HepG2 (cell line): ENCODE results near the gene SIX5. TPM values are rescaled to one million over a fixed set of nuclear protein-coding genes. Genes with fewer than 3 reads are reported as not detected.

Source experiments
- ARNT ChIP-seq: fragments of 450-650 bp; IDR thresholded peaks from 2 replicates; pipeline ENCODE4 v1.6.1; 2017
- ETV5 ChIP-seq: IDR thresholded peaks from 2 replicates; pipeline ENCODE4 v1.6.1; 2018; ENCODE audit warnings: missing biosample characterization, missing genetic modification reagents, inconsistent platforms, borderline replicate concordance
- MIER2 ChIP-seq: IDR thresholded peaks from 2 replicates; pipeline ENCODE4 v1.6.1; 2016; ENCODE audit warnings: missing biosample characterization, missing genetic modification reagents
- SKI ChIP-seq: fragments of 450-650 bp; IDR thresholded peaks from one replicate; pipeline ENCODE4 v1.6.1; 2018; ENCODE audit warnings: mild to moderate bottlenecking; ENCODE audit not compliant: partially characterized antibody
- SP140L ChIP-seq: sonication (generic); formaldehyde crosslinking; IDR thresholded peaks from 2 replicates; pipeline ENCODE4 v1.4.0; 2020; ENCODE audit warnings: missing genetic modification reagents, borderline replicate concordance
- SRSF9 ChIP-seq: fragments of 200-400 bp; formaldehyde crosslinking; IDR thresholded peaks from 2 replicates; pipeline ENCODE4 v1.6.1; 2018; ENCODE audit warnings: borderline replicate concordance, mild to moderate bottlenecking, low read depth, low read length; ENCODE audit not compliant: insufficient read depth, poor library complexity, severe bottlenecking
- THYN1 ChIP-seq: sonication (generic); formaldehyde crosslinking; IDR thresholded peaks from 2 replicates; pipeline ENCODE4 v1.8.1; 2023; ENCODE audit warnings: low read depth, mild to moderate bottlenecking, moderate library complexity, missing genetic modification reagents, borderline replicate concordance
- ZBTB38 ChIP-seq: sonication (generic); formaldehyde crosslinking; IDR thresholded peaks from 2 replicates; pipeline ENCODE4 v1.5.1; 2020; ENCODE audit warnings: mild to moderate bottlenecking, missing genetic modification reagents
- ZFP90 ChIP-seq: sonication (generic); formaldehyde crosslinking; IDR thresholded peaks from 2 replicates; pipeline ENCODE4 v1.8.0; 2022; ENCODE audit warnings: missing genetic modification reagents, mild to moderate bottlenecking, inconsistent platforms, borderline replicate concordance
- ZNF282 ChIP-seq: fragments of 450-650 bp; IDR thresholded peaks from 2 replicates; pipeline ENCODE4 v1.6.1; 2018; ENCODE audit not compliant: partially characterized antibody
- ZNF781 ChIP-seq: sonication (generic); formaldehyde crosslinking; IDR thresholded peaks from 2 replicates; pipeline ENCODE4 v1.5.1; 2020; ENCODE audit warnings: borderline replicate concordance, mild to moderate bottlenecking, missing genetic modification reagents; ENCODE audit errors: not compliant biosample characterization
- ZNF891 ChIP-seq: sonication (generic); formaldehyde crosslinking; IDR thresholded peaks from 2 replicates; pipeline ENCODE4 v1.5.0; 2020; ENCODE audit warnings: mild to moderate bottlenecking, missing genetic modification reagents
- polyA plus RNA-seq, 8 experiments: library from polyadenylated mRNA; depleted of rRNA in 3 of 8; stranded (reverse) in 7 of 8; unstranded in 1 of 8; fragments of >200 nt; fragmentation: Illumina TruSeq in 4 of 8; extraction: Trizol in 4 of 8; gene quantifications; 2 replicates each; pipeline versions ENCODE4 v1.2.1 to v1.2.3, GENCODE V29; 2011 to 2016; ENCODE audit warnings: low read depth in 4 of 8, missing spikeins in 1 of 8, mixed read lengths in 1 of 8; ENCODE audit not compliant: insufficient read depth in 1 of 8
- total RNA-seq, 5 experiments: library from RNA; depleted of rRNA; stranded (reverse); fragments of >200 nt; fragmentation: Illumina TruSeq; extraction: Trizol; gene quantifications; 2 replicates each; pipeline ENCODE4 v1.2.3, GENCODE V29; 2016; ENCODE audit warnings: low read depth in 1 of 5
- TF ChIP-seq, protein P1 (sequence below): sonication (generic); formaldehyde crosslinking; IDR thresholded peaks from 2 replicates; pipeline ENCODE4 v1.4.0; 2020; ENCODE audit warnings: missing genetic modification reagents
- TF ChIP-seq, protein P2 (sequence below): sonication (generic); formaldehyde crosslinking; IDR thresholded peaks from 2 replicates; pipeline ENCODE4 v1.8.1; 2023; ENCODE audit warnings: mild to moderate bottlenecking, moderate library complexity, missing genetic modification reagents
- TF ChIP-seq, protein P3 (sequence below): sonication (generic); formaldehyde crosslinking; IDR thresholded peaks from 2 replicates; pipeline ENCODE4 v1.4.0; 2020; ENCODE audit warnings: low read depth, mild to moderate bottlenecking, missing genetic modification reagents
- TF ChIP-seq, protein P4 (sequence below): sonication (generic); formaldehyde crosslinking; conservative IDR thresholded peaks from 2 replicates; pipeline ENCODE4 v1.4.0; 2020; ENCODE audit warnings: missing genetic modification reagents
- TF ChIP-seq, protein P5 (sequence below): sonication (generic); formaldehyde crosslinking; IDR thresholded peaks from 2 replicates; pipeline ENCODE4 v1.9.0; 2021; ENCODE audit warnings: missing genetic modification reagents, borderline replicate concordance
- TF ChIP-seq, protein P6 (sequence below): sonication (generic); formaldehyde crosslinking; IDR thresholded peaks from 2 replicates; pipeline ENCODE4 v1.8.1; 2023; ENCODE audit warnings: mild to moderate bottlenecking, missing genetic modification reagents, borderline replicate concordance

SIX5 gene
- total and polyA plus RNA-seq, 2 of the 13 experiments (the other 11 are each of a cell fraction or from before 2014, with no cell fraction given), result 7.7 to 10.5 TPM

DNA sequence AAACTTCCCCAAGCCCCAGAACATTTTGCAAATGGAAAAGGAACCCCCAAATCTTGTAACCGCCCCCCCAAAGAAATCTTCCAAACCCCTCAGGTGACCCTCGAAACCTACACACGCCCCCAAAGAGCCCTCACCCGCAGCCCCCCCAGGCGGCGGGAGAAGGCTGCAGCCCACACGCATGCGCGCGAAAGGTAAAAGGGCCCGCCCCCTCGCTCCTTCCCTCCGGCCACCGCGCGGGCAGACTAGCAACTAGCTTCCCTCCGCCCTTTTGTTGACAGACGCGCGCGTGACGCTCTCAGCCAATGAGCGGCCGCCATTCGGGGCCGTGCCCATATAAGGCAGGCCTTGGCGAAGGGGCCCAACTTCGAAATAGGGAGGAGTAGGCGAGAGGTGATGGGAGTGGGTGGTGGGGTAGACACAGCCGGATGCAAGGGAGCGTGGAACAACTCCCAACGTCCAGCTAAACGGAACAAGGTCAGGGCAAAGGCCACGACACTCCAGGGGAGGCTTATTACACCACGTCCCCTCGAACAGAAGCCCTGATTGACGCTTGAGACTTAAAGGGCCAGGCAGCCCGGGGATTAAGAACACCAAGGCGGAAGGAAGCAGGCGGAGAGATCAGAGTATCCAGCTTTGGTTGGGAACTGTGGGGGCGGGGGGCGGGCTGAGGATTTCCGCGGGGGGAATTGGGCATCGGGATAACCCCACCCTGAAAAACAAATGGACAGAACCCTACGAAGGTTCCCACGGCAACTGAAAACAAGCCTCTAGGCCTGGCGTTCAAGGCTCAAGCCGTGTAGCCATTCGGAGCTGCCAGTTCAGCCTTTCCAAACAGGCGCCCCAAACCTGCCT is 51.7 kb downstream of the SIX5 start (continued):
- TF ChIP-seq, protein P1, sequence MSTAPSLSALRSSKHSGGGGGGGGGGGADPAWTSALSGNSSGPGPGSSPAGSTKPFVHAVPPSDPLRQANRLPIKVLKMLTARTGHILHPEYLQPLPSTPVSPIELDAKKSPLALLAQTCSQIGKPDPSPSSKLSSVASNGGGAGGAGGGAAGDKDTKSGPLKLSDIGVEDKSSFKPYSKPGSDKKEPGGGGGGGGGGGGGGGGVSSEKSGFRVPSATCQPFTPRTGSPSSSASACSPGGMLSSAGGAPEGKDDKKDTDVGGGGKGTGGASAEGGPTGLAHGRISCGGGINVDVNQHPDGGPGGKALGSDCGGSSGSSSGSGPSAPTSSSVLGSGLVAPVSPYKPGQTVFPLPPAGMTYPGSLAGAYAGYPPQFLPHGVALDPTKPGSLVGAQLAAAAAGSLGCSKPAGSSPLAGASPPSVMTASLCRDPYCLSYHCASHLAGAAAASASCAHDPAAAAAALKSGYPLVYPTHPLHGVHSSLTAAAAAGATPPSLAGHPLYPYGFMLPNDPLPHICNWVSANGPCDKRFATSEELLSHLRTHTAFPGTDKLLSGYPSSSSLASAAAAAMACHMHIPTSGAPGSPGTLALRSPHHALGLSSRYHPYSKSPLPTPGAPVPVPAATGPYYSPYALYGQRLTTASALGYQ, result peak; percentile 81
- TF ChIP-seq ZNF282 (no peak), SKI (peak; percentile 86), ARNT (no peak), ZBTB38 (0 out of 2 replicates have a peak, but pooled peaks have one; percentile 60), ZFP90 (CRISPR knock-in tag) (peak; percentile 88), SP140L (CRISPR knock-in tag) (no peak), THYN1 (CRISPR knock-in tag) (no peak), ZNF891 (CRISPR knock-in tag) (0 out of 2 replicates have a peak, but pooled peaks have one; percentile 50), SRSF9 (no peak), ZNF781 (no peak), ETV5 (CRISPR knock-in tag) (peak; percentile 72; the same call in 1 of the 2 replicates), MIER2 (CRISPR knock-in tag) (0 out of 2 replicates have a peak, but pooled peaks have one; percentile 40)
- TF ChIP-seq, protein P2, sequence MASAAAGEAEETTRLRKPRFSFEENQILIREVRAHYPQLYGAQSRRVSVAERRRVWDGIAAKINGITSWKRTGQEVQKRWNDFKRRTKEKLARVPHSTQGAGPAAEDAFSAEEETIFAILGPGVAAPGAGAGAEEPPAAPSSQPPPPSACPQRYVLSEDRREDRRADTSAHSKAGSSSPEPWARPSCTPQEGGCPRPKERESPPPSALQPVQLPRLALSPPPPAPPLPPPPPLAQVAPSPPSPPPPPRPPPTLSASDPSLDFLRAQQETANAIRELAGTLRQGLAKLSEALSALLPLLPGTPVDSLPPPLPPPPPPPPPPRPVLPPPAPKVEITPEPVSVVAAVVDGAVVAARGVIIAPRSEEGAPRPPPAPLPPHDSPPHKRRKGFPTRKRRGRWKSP (CRISPR knock-in tag), result peak; percentile 49; the same call in 1 of the 2 replicates
- TF ChIP-seq, protein P3, sequence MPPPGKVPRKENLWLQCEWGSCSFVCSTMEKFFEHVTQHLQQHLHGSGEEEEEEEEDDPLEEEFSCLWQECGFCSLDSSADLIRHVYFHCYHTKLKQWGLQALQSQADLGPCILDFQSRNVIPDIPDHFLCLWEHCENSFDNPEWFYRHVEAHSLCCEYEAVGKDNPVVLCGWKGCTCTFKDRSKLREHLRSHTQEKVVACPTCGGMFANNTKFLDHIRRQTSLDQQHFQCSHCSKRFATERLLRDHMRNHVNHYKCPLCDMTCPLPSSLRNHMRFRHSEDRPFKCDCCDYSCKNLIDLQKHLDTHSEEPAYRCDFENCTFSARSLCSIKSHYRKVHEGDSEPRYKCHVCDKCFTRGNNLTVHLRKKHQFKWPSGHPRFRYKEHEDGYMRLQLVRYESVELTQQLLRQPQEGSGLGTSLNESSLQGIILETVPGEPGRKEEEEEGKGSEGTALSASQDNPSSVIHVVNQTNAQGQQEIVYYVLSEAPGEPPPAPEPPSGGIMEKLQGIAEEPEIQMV (CRISPR knock-in tag), result 0 out of 2 replicates have a peak, but pooled peaks have one; percentile 29
- TF ChIP-seq, protein P4, sequence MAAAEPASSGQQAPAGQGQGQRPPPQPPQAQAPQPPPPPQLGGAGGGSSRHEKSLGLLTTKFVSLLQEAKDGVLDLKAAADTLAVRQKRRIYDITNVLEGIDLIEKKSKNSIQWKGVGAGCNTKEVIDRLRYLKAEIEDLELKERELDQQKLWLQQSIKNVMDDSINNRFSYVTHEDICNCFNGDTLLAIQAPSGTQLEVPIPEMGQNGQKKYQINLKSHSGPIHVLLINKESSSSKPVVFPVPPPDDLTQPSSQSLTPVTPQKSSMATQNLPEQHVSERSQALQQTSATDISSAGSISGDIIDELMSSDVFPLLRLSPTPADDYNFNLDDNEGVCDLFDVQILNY (CRISPR knock-in tag), result no peak
- TF ChIP-seq, protein P5, sequence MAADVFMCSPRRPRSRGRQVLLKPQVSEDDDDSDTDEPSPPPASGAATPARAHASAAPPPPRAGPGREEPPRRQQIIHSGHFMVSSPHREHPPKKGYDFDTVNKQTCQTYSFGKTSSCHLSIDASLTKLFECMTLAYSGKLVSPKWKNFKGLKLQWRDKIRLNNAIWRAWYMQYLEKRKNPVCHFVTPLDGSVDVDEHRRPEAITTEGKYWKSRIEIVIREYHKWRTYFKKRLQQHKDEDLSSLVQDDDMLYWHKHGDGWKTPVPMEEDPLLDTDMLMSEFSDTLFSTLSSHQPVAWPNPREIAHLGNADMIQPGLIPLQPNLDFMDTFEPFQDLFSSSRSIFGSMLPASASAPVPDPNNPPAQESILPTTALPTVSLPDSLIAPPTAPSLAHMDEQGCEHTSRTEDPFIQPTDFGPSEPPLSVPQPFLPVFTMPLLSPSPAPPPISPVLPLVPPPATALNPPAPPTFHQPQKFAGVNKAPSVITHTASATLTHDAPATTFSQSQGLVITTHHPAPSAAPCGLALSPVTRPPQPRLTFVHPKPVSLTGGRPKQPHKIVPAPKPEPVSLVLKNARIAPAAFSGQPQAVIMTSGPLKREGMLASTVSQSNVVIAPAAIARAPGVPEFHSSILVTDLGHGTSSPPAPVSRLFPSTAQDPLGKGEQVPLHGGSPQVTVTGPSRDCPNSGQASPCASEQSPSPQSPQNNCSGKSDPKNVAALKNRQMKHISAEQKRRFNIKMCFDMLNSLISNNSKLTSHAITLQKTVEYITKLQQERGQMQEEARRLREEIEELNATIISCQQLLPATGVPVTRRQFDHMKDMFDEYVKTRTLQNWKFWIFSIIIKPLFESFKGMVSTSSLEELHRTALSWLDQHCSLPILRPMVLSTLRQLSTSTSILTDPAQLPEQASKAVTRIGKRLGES (CRISPR knock-in tag), result no peak
- TF ChIP-seq, protein P6, sequence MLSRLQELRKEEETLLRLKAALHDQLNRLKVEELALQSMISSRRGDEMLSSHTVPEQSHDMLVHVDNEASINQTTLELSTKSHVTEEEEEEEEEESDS (CRISPR knock-in tag), result no peak
